DOHH2 (cell line): ENCODE data around the gene SLC12A4.

Experiments
- H3F3A ChIP-seq: fragments of 200-600 bp; sonication (generic), shearing (Covaris generic); 2 replicates; pipeline ENCODE4 v1.6.0; 2016; ENCODE audit warnings: antibody characterized with exemption, mild to moderate bottlenecking; ENCODE audit not compliant: control insufficient read depth, insufficient read depth
- H3K27ac ChIP-seq: fragments of 200-600 bp; sonication (generic); 2 replicates; pipeline ENCODE4 v1.5.1; 2014; ENCODE audit warnings: low read depth, mild to moderate bottlenecking, low read length, moderate library complexity
- H3K27me3 ChIP-seq: fragments of 200-600 bp; sonication (generic); 2 replicates; pipeline ENCODE4 v1.6.1; 2014; ENCODE audit warnings: mild to moderate bottlenecking, low read length, mixed read lengths; ENCODE audit not compliant: control insufficient read depth
- H3K36me3 ChIP-seq: fragments of 200-600 bp; sonication (generic); 2 replicates; pipeline ENCODE4 v1.6.1; 2014; ENCODE audit warnings: mild to moderate bottlenecking, low read length, moderate library complexity, mixed read lengths; ENCODE audit not compliant: control insufficient read depth
- H3K4me1 ChIP-seq: fragments of 200-600 bp; sonication (generic); 2 replicates; pipeline ENCODE4 v1.6.1; 2014; ENCODE audit warnings: mild to moderate bottlenecking, low read length, mixed read lengths; ENCODE audit not compliant: control insufficient read depth
- H3K4me2 ChIP-seq: fragments of 200-600 bp; sonication (generic); 2 replicates; pipeline ENCODE4 v1.6.0; 2014; ENCODE audit warnings: mild to moderate bottlenecking, low read length, moderate library complexity
- H3K4me3 ChIP-seq: fragments of 200-600 bp; sonication (generic); 2 replicates; pipeline ENCODE4 v1.5.1; 2014; ENCODE audit warnings: mild to moderate bottlenecking, low read length, mixed read lengths
- H3K79me2 ChIP-seq: fragments of 200-600 bp; sonication (generic); 2 replicates; pipeline ENCODE4 v1.6.1; 2014; ENCODE audit warnings: mild to moderate bottlenecking, low read length, mixed read lengths; ENCODE audit not compliant: control insufficient read depth
- H3K9me2 ChIP-seq: fragments of 200-600 bp; sonication (generic); replicated peaks from 2 replicates; pipeline ENCODE4 v1.6.1; 2014; ENCODE audit warnings: mild to moderate bottlenecking, low read length, mixed read lengths; ENCODE audit not compliant: control insufficient read depth
- H3K9me3 ChIP-seq: fragments of 200-600 bp; sonication (generic); 2 replicates; pipeline ENCODE4 v1.6.1; 2014; ENCODE audit warnings: antibody characterized with exemption, low read length, mixed read lengths; ENCODE audit not compliant: control insufficient read depth, insufficient read depth
- H4K20me1 ChIP-seq: fragments of 200-600 bp; sonication (generic); 2 replicates; pipeline ENCODE4 v1.6.0; 2014; ENCODE audit warnings: low read depth, mild to moderate bottlenecking, antibody characterized with exemption, low read length, moderate library complexity; ENCODE audit not compliant: control insufficient read depth, insufficient read depth
- CTCF ChIP-seq: fragments of 200-600 bp; sonication (generic); IDR thresholded peaks from one replicate; pipeline ENCODE4 v1.5.1; 2014; ENCODE audit warnings: antibody characterized with exemption, mild to moderate bottlenecking, low read depth, low read length; ENCODE audit not compliant: poor library complexity, severe bottlenecking
- EZH2phosphoT487 ChIP-seq: fragments of 200-600 bp; sonication (generic); IDR thresholded peaks from 2 replicates; pipeline ENCODE4 v1.6.1; 2017; ENCODE audit warnings: borderline replicate concordance, mild to moderate bottlenecking, antibody characterized with exemption, low read length, moderate library complexity, mixed read lengths

SLC12A4 gene

GRCh38 chr16:67927131-67927941 is 41.1 kb downstream of the SLC12A4 start:
- H4K20me1 ChIP-seq = 0 out of 2 replicates have a peak, but pooled peaks cover 4% of the 10 kb centered on the region
- H3K4me3 ChIP-seq = no peak overlapping the region
- TF ChIP-seq EZH2phosphoT487 (no peak), CTCF (no peak)
- peaks cover 10% of the 10 kb centered on the region for H3K4me1 ChIP-seq
- no peaks in the 10 kb centered on the region for H3K9me2 ChIP-seq
- H3F3A ChIP-seq = no peaks in the 10 kb centered on the region
- H3K9me3 ChIP-seq = no peaks in the 10 kb centered on the region
- no peak overlapping the region for H3K27ac ChIP-seq
- H3K4me2 ChIP-seq = no peak overlapping the region
- no peaks in the 10 kb centered on the region for H3K79me2 ChIP-seq
- no peaks in the 10 kb centered on the region for H3K27me3 ChIP-seq
- H3K36me3 ChIP-seq = peaks cover 23% of the 10 kb centered on the region

DNA sequence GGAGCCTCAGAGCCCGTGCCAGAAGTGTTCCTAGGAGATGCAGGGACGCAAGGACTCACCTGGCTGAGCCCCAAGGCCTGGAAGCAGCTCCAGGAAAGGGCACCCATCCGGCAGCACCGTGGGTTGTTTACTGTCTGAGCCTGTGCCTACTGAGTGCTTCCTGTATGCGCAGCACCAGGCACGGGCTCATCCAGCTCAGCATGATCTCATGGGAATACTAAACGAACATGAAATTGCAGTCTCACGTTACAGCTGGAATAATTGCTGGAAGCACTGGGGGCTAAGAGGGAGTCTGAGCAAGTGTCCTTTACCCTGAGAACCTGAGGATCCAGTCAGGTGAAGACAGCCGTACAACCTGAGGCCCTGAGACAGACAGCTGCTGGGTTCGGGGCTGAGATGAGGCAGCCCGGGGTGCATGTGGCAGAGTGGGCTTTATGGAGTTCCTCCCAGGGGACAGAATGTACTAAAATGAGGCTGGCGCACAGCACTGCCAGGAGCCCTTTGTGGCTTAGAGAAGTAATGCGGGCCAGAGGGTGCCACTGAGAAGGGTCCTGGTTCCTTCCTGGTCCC is 42.2 kb downstream of the SLC12A4 start:
- H3K4me1 ChIP-seq = peaks cover 10% of the 10 kb centered on the region
- no peaks in the 10 kb centered on the region for H3K79me2 ChIP-seq
- H3K27ac ChIP-seq = no peak overlapping the region

DNA sequence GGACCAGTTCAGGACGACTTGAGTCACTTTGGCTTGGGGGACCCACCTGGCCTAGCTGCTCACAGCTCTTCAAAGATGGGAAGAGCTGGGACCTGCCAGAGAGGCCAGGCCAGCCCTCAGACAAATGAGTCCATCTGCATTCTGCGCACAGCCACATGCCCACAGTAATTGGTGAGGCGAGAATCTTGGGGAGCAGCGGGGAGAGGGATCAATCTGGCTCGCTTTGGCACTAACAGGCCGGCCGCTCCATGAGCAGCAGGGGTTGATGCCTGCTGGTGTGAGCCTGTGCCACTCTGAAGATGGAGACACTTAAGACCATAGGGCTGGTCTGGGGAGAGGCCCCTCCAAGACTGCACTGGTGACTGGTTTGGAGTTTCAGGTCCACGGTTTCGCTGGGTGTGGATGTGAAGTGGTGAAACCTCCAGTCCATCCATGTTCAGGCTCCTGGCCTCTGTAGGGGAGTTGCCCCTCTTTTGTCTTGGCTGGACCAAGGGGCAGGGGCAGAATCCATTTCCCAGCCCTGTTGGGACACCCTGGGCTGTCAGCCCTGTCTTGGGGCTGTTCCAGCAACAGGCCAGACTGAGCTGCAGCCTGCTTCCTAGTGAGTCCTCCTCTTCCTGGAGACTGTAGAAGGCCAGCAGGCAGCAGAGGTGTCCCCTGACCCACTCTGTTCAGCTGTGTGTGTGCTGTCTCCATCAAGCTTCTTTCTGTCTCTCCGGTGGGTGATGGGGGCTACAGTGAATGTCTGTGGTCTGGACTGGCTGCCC is 44.1 kb downstream of the SLC12A4 start:
- H3K4me3 ChIP-seq = no peak overlapping the region
- H3K4me2 ChIP-seq = no peak overlapping the region
- H3F3A ChIP-seq = no peaks in the 10 kb centered on the region
- H3K27ac ChIP-seq = no peak overlapping the region
- H3K9me2 ChIP-seq = no peaks in the 10 kb centered on the region
- no peaks in the 10 kb centered on the region for H3K27me3 ChIP-seq
- no peak for TF ChIP-seq CTCF
- TF ChIP-seq EZH2phosphoT487 = no peak
- no peaks in the 10 kb centered on the region for H3K79me2 ChIP-seq
- no peaks in the 10 kb centered on the region for H3K9me3 ChIP-seq
- 0 out of 2 replicates have a peak, but pooled peaks cover 4% of the 10 kb centered on the region for H4K20me1 ChIP-seq
- H3K36me3 ChIP-seq = peaks cover 14% of the 10 kb centered on the region
- H3K4me1 ChIP-seq = peaks cover 10% of the 10 kb centered on the region

More for the DNA sequence above, 42.2 kb downstream of the SLC12A4 start:
- no peaks in the 10 kb centered on the region for H3K27me3 ChIP-seq
- no peaks in the 10 kb centered on the region for H3F3A ChIP-seq
- H3K9me3 ChIP-seq = no peaks in the 10 kb centered on the region
- no peak overlapping the region for H3K4me3 ChIP-seq
- H3K4me2 ChIP-seq = no peak overlapping the region
- no peaks in the 10 kb centered on the region for H3K9me2 ChIP-seq
- H4K20me1 ChIP-seq = 0 out of 2 replicates have a peak, but pooled peaks cover 4% of the 10 kb centered on the region
- peaks cover 23% of the 10 kb centered on the region for H3K36me3 ChIP-seq
- TF ChIP-seq CTCF (no peak), EZH2phosphoT487 (no peak)
